ENCODE data around the gene PLPPR1. TPM values are rescaled to one million over a fixed set of nuclear protein-coding genes. Genes with fewer than 3 reads are reported as not detected.

The PLPPR1 gene
- total and polyA plus RNA-seq, 2 of the 13 experiments (the other 11 are each of a cell fraction or from before 2014, with no cell fraction given), result 16.0 to 84.7 TPM

- TF ChIP-seq, protein P1, sequence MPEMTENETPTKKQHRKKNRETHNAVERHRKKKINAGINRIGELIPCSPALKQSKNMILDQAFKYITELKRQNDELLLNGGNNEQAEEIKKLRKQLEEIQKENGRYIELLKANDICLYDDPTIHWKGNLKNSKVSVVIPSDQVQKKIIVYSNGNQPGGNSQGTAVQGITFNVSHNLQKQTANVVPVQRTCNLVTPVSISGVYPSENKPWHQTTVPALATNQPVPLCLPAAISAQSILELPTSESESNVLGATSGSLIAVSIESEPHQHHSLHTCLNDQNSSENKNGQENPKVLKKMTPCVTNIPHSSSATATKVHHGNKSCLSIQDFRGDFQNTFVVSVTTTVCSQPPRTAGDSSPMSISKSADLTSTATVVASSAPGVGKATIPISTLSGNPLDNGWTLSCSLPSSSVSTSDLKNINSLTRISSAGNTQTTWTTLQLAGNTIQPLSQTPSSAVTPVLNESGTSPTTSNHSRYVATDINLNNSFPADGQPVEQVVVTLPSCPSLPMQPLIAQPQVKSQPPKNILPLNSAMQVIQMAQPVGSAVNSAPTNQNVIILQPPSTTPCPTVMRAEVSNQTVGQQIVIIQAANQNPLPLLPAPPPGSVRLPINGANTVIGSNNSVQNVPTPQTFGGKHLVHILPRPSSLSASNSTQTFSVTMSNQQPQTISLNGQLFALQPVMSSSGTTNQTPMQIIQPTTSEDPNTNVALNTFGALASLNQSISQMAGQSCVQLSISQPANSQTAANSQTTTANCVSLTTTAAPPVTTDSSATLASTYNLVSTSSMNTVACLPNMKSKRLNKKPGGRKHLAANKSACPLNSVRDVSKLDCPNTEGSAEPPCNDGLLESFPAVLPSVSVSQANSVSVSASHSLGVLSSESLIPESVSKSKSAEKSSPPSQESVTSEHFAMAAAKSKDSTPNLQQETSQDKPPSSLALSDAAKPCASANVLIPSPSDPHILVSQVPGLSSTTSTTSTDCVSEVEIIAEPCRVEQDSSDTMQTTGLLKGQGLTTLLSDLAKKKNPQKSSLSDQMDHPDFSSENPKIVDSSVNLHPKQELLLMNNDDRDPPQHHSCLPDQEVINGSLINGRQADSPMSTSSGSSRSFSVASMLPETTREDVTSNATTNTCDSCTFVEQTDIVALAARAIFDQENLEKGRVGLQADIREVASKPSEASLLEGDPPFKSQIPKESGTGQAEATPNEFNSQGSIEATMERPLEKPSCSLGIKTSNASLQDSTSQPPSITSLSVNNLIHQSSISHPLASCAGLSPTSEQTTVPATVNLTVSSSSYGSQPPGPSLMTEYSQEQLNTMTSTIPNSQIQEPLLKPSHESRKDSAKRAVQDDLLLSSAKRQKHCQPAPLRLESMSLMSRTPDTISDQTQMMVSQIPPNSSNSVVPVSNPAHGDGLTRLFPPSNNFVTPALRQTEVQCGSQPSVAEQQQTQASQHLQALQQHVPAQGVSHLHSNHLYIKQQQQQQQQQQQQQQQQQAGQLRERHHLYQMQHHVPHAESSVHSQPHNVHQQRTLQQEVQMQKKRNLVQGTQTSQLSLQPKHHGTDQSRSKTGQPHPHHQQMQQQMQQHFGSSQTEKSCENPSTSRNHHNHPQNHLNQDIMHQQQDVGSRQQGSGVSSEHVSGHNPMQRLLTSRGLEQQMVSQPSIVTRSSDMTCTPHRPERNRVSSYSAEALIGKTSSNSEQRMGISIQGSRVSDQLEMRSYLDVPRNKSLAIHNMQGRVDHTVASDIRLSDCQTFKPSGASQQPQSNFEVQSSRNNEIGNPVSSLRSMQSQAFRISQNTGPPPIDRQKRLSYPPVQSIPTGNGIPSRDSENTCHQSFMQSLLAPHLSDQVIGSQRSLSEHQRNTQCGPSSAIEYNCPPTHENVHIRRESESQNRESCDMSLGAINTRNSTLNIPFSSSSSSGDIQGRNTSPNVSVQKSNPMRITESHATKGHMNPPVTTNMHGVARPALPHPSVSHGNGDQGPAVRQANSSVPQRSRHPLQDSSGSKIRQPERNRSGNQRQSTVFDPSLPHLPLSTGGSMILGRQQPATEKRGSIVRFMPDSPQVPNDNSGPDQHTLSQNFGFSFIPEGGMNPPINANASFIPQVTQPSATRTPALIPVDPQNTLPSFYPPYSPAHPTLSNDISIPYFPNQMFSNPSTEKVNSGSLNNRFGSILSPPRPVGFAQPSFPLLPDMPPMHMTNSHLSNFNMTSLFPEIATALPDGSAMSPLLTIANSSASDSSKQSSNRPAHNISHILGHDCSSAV (CRISPR knock-in tag; IDR thresholded peaks at IDR 0.05; ENCODE audit: borderline replicate concordance), result no peak
- no peak for TF ChIP-seq NFE2L1 (CRISPR knock-in tag; IDR thresholded peaks at IDR 0.05; ENCODE audit: borderline replicate concordance)
- no peak for TF ChIP-seq SMAD1 (CRISPR knock-in tag; IDR thresholded peaks at IDR 0.05; ENCODE audit: borderline replicate concordance, low read depth)
- 0 out of 2 replicates have a peak, but pooled peaks have one; percentile 8 for TF ChIP-seq ZMAT3 (CRISPR knock-in tag; conservative IDR thresholded peaks at IDR 0.05)
- TF ChIP-seq YEATS2 (CRISPR knock-in tag; IDR thresholded peaks at IDR 0.05; ENCODE audit: borderline replicate concordance), result no peak
- TF ChIP-seq DMTF1 (CRISPR knock-in tag; IDR thresholded peaks at IDR 0.05), result no peak
- no peak for TF ChIP-seq SALL1 (CRISPR knock-in tag; IDR thresholded peaks at IDR 0.05)
- no peak for TF ChIP-seq RBM22 (optimal IDR thresholded peaks at IDR 0.05; ENCODE audit: low read length)
- TF ChIP-seq ZNF562 (CRISPR knock-in tag; IDR thresholded peaks at IDR 0.05; ENCODE audit: borderline replicate concordance), result no peak
- TF ChIP-seq IRF2 (CRISPR knock-in tag; IDR thresholded peaks at IDR 0.05), result no peak
- TF ChIP-seq EP300 (IDR thresholded peaks at IDR 0.05; ENCODE audit: low read depth in 2 of 2, low read length in 2 of 2), result peak in 1 of 2 experiments; percentile 43; a peak in 1 of 4 replicates
- no peak for TF ChIP-seq EP300 (CRISPR knock-in tag; IDR thresholded peaks at IDR 0.05; ENCODE audit: borderline replicate concordance)
- TF ChIP-seq, protein P2, sequence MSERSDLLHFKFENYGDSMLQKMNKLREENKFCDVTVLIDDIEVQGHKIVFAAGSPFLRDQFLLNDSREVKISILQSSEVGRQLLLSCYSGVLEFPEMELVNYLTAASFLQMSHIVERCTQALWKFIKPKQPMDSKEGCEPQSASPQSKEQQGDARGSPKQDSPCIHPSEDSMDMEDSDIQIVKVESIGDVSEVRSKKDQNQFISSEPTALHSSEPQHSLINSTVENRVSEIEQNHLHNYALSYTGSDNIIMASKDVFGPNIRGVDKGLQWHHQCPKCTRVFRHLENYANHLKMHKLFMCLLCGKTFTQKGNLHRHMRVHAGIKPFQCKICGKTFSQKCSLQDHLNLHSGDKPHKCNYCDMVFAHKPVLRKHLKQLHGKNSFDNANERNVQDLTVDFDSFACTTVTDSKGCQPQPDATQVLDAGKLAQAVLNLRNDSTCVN (CRISPR knock-in tag; IDR thresholded peaks at IDR 0.05; ENCODE audit: borderline replicate concordance), result no peak
- 0 out of 2 replicates have a peak, but pooled peaks have one; percentile 5 for TF ChIP-seq ARID5B (CRISPR knock-in tag; IDR thresholded peaks at IDR 0.05)
These were observed 296.5 kb downstream of the PLPPR1 start (continued) for GRCh38 chr9:101325053-101325452.
